Bronchial epithelial cell (primary cell): ENCODE data around the gene RER1. TPM values are rescaled to one million over a fixed set of nuclear protein-coding genes. Genes with fewer than 3 reads are reported as not detected.

Experiments
- DNase-seq: peaks from one replicate; pipeline ENCODE4 v3.0.0-alpha.2; 2010; ENCODE audit warnings: low read depth
- FAIRE-seq: peaks from 2 replicates; lab custom pipeline; 2011; peaks lifted over from hg19 to GRCh38; lab: Jason Lieb, UNC
- H3K27me3 ChIP-seq: 2 replicates; pipeline ENCODE4 v1.5.1; 2011; ENCODE audit warnings: low read length; ENCODE audit not compliant: control insufficient read depth, insufficient read depth
- H3K36me3 ChIP-seq: 2 replicates; pipeline ENCODE4 v1.5.1; 2011; ENCODE audit warnings: low read length; ENCODE audit not compliant: control insufficient read depth, insufficient read depth
- H3K4me3 ChIP-seq: 2 replicates; pipeline ENCODE4 v1.5.1; 2011; ENCODE audit warnings: mild to moderate bottlenecking, low read depth, low read length, control low read depth
- CTCF ChIP-seq: IDR thresholded peaks from 2 replicates; pipeline ENCODE4 v1.5.1; 2011; ENCODE audit warnings: mild to moderate bottlenecking, moderate library complexity, low read length, control low read depth, inconsistent platforms; ENCODE audit not compliant: insufficient read depth, severe bottlenecking
- total RNA-seq: library from RNA; depleted of rRNA; stranded (reverse); fragments of >200 nt; gene quantifications from 2 replicates; pipeline ENCODE4 v1.2.1, GENCODE V29; 2014

The RER1 gene
- total RNA-seq, 1 donor from 2014 or later, result 94.8 TPM

DNA sequence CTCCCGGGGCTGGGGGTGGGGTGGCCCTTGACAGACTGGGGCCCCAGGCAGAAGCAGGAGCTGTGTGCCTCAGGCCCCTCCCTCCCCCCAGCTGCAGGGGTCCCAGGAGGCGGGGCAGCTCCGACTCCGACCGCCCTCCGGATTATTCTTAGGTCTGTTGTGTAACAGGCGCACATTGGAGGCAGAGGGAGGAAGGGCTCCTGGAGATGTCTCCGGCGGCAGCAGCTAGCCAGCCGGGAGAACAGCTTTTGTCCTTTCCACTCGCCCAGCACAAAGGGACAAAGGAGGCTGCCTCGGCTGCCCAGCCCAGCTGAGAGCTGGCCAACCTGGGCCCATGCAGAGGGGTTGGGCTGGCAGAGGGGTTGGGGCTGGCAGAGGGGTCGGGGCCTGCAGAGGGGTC lies 54.8 kb downstream of the RER1 start:
- no peak for FAIRE-seq
- H3K4me3 ChIP-seq, result no peak overlapping the region
- no peaks in the 10 kb centered on the region for H3K27me3 ChIP-seq
- no peak for DNase-seq
- peaks cover 10% of the 10 kb centered on the region for H3K36me3 ChIP-seq
- TF ChIP-seq CTCF, result no peak

- Histone ChIP-seq H3K4me3 (no peak overlapping the region), H3K27me3 (no peaks in the 10 kb centered on the region)
- TF ChIP-seq CTCF, result no peak
Measured at GRCh38 chr1:2446861-2447260, 55.2 kb downstream of the RER1 start.

DNA sequence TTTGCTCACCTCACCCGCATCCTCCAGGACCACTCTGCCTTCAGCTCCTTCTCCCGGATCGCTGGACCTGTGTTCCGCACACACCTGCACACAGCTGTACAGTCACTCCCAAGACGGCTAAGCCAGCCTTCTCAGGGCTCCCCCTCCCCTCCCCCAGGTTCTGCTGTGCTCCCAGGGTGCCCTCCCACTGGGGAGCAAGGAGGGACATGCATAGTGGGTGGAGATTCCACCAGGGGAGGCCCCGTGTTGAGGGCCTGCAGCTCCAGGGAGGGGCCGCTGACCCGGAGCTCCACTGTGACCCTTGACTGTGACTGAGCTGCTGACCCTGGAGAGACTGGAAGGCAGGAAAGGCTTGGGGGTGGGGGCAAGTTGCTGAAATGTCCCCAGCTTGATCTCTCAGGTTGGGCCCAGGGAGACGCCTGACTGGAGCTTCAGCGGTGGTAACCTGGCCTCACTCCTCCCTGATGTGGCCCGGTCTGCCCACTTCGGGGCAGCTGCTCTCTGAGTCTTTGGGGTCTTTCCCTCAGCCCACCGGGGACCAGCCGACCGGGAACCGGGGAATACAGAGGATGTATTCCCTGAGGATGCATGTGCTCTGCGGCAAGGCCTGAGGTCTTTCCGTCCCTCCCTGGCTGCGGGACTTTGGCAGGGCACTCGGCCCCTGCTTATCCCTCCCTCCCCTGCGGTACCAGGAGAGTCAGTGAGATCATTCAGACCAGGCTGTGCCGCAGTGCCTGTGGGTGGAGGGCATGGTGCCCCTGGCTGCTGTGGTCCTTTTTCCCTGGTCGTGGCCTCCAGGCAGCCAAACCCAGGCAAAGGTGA lies 55.8 kb downstream of the RER1 start:
- no peak for TF ChIP-seq CTCF
- FAIRE-seq, result no peak
- no peak for DNase-seq
- Histone ChIP-seq H3K27me3 (no peaks in the 10 kb centered on the region), H3K4me3 (no peak overlapping the region), H3K36me3 (peaks cover 7% of the 10 kb centered on the region)

More at GRCh38 chr1:2446861-2447260, 55.2 kb downstream of the RER1 start:
- DNase-seq (no peak), FAIRE-seq (no peak)
- H3K36me3 ChIP-seq, result peaks cover 8% of the 10 kb centered on the region

DNA sequence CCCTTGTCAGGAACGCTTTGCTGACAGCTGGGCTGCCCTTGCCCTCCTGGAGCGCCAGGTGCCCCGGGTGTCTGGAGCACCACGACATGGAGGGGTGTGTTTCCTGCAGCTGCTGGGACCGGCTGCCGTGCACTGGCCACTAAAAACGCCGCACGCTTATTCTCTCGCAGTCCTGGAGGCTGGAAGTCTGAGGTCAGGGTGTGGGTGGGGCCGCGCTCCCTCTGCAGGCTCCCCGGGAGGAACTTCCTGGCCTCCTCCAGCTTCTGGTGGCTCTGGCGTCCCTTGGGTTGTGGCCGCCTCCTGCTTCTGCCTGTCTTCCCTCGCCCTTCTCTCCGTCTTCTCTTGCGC lies 56.4 kb downstream of the RER1 start:
- Histone ChIP-seq H3K36me3 (peaks cover 6% of the 10 kb centered on the region), H3K4me3 (no peak overlapping the region)
- FAIRE-seq, result no peak

DNA sequence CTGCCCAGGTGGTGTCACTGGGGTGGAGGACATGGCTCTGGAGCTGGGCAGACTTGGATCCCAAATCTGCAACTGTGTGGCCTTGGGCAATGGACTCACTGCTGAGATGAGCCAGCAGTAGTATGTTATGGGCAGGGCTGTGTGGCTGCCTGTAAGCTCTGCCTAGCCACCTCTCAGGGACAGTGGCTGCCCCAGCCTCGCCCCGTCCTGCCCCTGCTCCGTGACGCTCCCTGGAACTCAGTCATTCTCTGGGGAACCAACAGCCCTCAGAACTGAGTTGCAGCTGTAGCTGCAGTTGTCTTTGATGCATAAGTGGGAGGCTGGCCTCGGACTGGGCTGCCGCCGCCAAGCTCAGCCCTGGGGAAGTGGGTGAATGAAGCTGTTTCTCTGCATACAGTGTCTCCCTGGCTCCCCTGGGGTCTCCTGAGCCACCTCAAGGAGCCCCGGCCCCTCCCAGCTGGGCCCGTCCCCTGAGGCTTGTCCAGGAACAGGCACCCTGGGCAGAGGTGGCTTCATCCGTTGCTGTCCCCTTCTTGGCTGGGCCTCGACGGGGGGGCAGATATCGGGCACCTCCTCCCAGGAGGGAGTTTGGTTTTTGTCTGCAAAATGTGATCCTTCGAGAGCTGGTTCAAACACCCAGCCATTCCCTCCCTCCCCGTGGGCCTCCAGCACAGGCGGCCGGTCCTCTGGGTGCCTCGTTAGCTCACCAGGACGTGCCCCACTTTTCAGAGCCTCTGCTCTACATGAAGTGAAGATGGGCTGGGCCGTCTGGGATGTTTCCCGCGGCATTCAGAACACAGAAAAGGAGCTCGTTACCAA lies 58.2 kb downstream of the RER1 start:
- Histone ChIP-seq H3K36me3 (peaks cover 8% of the 10 kb centered on the region), H3K27me3 (no peaks in the 10 kb centered on the region), H3K4me3 (no peak overlapping the region)
- TF ChIP-seq CTCF, result no peak
- FAIRE-seq (peak; percentile 50), DNase-seq (peak; percentile 47)

More for the DNA sequence above, 56.4 kb downstream of the RER1 start:
- TF ChIP-seq CTCF, result no peak
- DNase-seq, result no peak
- no peaks in the 10 kb centered on the region for H3K27me3 ChIP-seq
